Measurements from ENCODE around the gene GATD1. TPM values are rescaled to one million over a fixed set of nuclear protein-coding genes. Genes with fewer than 3 reads are reported as not detected.

GATD1 gene
- total RNA-seq, 1 donor from 2014 or later = 52.3 TPM

DNA sequence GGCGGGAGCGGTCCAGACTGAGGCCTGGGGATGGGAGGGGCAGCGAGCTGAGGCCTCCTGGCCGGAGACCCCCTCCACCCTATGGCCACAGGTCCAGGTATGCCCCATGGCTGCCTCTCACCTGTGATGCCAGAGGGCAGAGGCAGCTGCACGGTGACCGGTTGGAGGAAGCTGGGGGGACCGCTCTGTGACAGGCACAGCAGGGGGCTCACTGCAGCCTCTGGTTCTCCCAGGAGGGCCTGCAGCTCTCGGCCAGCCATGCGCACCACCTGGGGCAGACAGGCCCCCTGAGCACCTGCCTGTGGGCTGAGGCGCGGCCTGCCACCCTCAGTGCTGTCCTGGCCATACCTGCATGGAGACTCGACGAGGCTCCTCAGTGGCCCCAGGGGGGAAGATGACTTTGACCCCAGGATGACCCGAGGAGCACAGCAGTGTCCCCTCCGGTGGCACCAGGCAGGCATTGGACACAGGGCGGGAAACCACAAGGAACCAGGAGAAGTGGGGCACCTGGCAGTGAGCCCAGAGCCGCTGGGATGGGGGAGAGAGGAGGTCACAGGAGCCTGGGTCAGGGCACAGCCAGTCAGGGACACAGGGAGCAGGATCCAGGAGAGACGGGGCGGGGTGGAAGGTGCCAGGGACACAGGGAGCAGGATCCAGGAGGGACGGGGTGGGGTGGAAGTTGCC, 24.0 kb upstream of the GATD1 start:
- TF ChIP-seq, protein P1, sequence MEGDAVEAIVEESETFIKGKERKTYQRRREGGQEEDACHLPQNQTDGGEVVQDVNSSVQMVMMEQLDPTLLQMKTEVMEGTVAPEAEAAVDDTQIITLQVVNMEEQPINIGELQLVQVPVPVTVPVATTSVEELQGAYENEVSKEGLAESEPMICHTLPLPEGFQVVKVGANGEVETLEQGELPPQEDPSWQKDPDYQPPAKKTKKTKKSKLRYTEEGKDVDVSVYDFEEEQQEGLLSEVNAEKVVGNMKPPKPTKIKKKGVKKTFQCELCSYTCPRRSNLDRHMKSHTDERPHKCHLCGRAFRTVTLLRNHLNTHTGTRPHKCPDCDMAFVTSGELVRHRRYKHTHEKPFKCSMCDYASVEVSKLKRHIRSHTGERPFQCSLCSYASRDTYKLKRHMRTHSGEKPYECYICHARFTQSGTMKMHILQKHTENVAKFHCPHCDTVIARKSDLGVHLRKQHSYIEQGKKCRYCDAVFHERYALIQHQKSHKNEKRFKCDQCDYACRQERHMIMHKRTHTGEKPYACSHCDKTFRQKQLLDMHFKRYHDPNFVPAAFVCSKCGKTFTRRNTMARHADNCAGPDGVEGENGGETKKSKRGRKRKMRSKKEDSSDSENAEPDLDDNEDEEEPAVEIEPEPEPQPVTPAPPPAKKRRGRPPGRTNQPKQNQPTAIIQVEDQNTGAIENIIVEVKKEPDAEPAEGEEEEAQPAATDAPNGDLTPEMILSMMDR (IDR thresholded peaks at IDR 0.05) = no peak
- Mint-ChIP-seq H3K36me3 (ENCODE audit: low read depth) (peaks cover 2% of the 10 kb centered on the region), H3K27me3 (ENCODE audit: low read depth) (no peaks in the 10 kb centered on the region), H3K27ac (ENCODE audit: unreplicated experiment) (no peak overlapping the region), H3K9me3 (ENCODE audit: low read depth) (no peaks in the 10 kb centered on the region), H3K4me1 (ENCODE audit: low read depth) (peaks cover 23% of the 10 kb centered on the region), H3K4me3 (ENCODE audit: unreplicated experiment) (no peak overlapping the region)
- DNase-seq (ENCODE audit: low spot score) = no peak

DNA sequence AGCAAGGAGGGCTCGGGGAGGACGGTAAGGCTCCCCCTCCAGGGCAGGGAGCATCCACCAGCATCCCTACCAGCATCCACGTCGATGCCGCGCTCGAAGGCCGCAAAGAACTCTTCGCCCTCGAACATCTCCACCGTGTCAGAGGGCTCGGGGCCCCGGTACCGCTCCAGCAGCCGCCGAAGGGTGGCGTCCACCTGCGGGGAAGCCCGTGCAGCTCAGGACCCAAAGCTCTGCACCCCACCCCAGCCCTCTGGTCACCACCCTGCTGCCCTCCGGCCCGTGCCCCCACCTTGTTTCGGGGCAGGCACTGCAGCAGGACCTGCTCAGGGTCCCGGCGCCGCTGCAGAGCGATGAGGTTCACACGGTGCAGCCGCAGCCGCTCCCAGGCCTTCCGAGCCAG, 23.2 kb upstream of the GATD1 start:
- no peak overlapping the region for H3K27ac Mint-ChIP-seq (ENCODE audit: unreplicated experiment)
- no peak overlapping the region for H3K4me3 Mint-ChIP-seq (ENCODE audit: unreplicated experiment)

DNA sequence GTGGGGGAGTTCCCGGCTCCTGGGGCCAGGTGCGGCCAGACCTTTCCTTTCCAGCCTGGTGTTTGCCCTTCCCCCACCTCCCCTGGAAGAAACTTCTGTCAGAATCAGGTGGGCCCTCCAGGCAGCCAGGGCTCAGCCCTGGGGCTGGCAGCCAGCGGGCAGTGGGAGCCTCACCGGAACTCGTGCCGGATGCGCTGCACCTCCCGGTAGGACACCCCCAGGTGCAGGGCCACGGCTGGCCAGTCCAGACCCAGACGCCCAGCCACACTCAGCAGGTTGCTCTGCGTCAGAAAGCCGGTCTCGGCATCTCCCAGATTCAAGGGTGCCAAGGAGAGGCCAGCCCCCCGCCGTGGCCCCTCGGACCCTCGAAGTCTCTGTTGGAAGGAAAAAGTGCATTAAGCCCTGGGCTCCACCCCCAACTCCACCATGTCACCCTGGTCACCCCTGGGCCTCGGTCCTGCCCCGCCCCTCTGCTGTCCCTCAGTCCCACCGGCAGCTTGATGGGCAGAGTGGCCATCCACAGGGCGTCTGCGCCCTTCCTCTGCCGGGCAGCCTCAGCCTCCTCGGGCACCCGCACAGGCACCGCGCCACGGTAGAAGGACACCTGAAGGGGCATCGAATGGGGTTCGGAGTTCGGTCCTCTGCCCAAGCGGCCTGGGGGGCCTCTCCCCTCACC, 22.5 kb upstream of the GATD1 start:
- H3K27me3 Mint-ChIP-seq (ENCODE audit: low read depth) = no peaks in the 10 kb centered on the region
- TF ChIP-seq, protein P1 (IDR thresholded peaks at IDR 0.05) = no peak
- H3K4me3 Mint-ChIP-seq (ENCODE audit: unreplicated experiment) = no peak overlapping the region
- H3K27ac Mint-ChIP-seq (ENCODE audit: unreplicated experiment) = no peak overlapping the region
- H3K9me3 Mint-ChIP-seq (ENCODE audit: low read depth) = no peaks in the 10 kb centered on the region
- DNase-seq (ENCODE audit: low spot score) = no peak
- peaks cover 25% of the 10 kb centered on the region for H3K4me1 Mint-ChIP-seq (ENCODE audit: low read depth)
- peaks cover 2% of the 10 kb centered on the region for H3K36me3 Mint-ChIP-seq (ENCODE audit: low read depth)

More for the DNA sequence above, 23.2 kb upstream of the GATD1 start:
- Mint-ChIP-seq H3K36me3 (ENCODE audit: low read depth) (peaks cover 2% of the 10 kb centered on the region), H3K27me3 (ENCODE audit: low read depth) (no peaks in the 10 kb centered on the region), H3K9me3 (ENCODE audit: low read depth) (no peaks in the 10 kb centered on the region), H3K4me1 (ENCODE audit: low read depth) (peaks cover 25% of the 10 kb centered on the region)
- DNase-seq (ENCODE audit: low spot score) = no peak
- TF ChIP-seq, protein P1 (IDR thresholded peaks at IDR 0.05) = no peak

DNA sequence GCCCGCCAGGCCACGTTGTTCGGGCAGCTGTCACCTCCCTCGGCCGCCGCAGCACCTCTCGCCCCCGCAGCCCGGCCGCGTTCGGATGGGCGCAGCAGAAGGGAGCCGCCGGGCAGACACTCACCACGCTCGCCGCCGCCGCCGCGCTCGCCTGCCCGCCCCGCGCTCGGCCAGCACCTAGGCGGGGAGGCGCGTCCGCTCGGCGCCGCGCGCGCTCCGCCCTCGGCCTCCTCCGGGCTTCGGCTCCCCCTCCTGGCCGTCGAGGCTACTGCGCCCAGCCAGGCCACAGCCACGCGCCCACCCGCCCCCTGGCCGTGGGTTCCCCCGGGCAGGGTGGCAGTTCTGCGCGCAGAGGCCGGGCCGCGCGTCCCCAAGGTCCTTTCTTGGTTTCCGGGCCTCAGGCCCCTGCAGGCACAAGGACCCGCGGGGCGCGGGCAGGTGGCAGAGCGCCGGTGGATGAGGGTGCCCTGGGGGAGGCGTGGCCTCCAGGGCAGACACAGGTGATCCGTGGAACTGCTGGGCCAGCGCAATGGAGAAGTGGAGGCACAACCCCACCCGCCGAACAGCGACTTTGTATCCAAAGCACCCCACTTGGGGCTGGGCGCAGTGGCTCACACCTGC, 20.9 kb upstream of the GATD1 start, which contains the start of gene SLC25A22:
Gene SLC25A22 (minus strand): TSS at position 189 of the 621 bp plus-strand sequence. CDS start 3,275 bp downstream, outside the sequence.
- peak within 1 kb of the TSS; percentile 93 for H3K27ac Mint-ChIP-seq (ENCODE audit: unreplicated experiment)
- H3K36me3 Mint-ChIP-seq (ENCODE audit: low read depth) = peaks cover 2% of the 10 kb centered on the region
- H3K27me3 Mint-ChIP-seq (ENCODE audit: low read depth) = no peaks in the 10 kb centered on the region
- H3K4me1 Mint-ChIP-seq (ENCODE audit: low read depth) = peaks cover 15% of the 10 kb centered on the region
- TF ChIP-seq, protein P1 (IDR thresholded peaks at IDR 0.05) = peak; percentile 87
- peak within 1 kb of the TSS; percentile 84 for H3K4me3 Mint-ChIP-seq (ENCODE audit: unreplicated experiment)
- no peaks in the 10 kb centered on the region for H3K9me3 Mint-ChIP-seq (ENCODE audit: low read depth)
- DNase-seq (ENCODE audit: low spot score) = no peak

Measured in chondrocyte (in vitro differentiated cells).